ES-I3 (cell line): ENCODE measurements around the gene CCL2.

Experiments used
- H3K36me3 ChIP-seq: 2 replicates; pipeline ENCODE4 v1.6.1; 2013; ENCODE audit warnings: mild to moderate bottlenecking, low read length, control low read depth, moderate library complexity; ENCODE audit not compliant: insufficient read depth
- H3K4me1 ChIP-seq: 2 replicates; pipeline ENCODE4 v1.6.1; 2013; ENCODE audit warnings: mild to moderate bottlenecking, control low read depth, low read length; ENCODE audit not compliant: insufficient read depth
- H3K9ac ChIP-seq: 2 replicates; pipeline ENCODE4 v1.6.1; 2013; ENCODE audit warnings: low read depth, mild to moderate bottlenecking, low read length, moderate library complexity
- H3K9me3 ChIP-seq: 2 replicates; pipeline ENCODE4 v1.6.1; 2013; ENCODE audit warnings: mild to moderate bottlenecking, low read length, moderate library complexity; ENCODE audit not compliant: control insufficient read depth, insufficient read depth

Gene CCL2

GRCh38 chr17:34303606-34304005 is 48.5 kb downstream of the CCL2 start:
- no peaks in the 10 kb centered on the region for H3K36me3 ChIP-seq
- peaks cover 4% of the 10 kb centered on the region; the same call in 1 of the 2 replicates for H3K4me1 ChIP-seq
- H3K9ac ChIP-seq = no peak overlapping the region
- H3K9me3 ChIP-seq = no peaks in the 10 kb centered on the region

- Histone ChIP-seq H3K36me3 (no peaks in the 10 kb centered on the region), H3K4me1 (peaks cover 3% of the 10 kb centered on the region; the same call in 1 of the 2 replicates), H3K9ac (no peak overlapping the region), H3K9me3 (no peaks in the 10 kb centered on the region)
Measured at GRCh38 chr17:34305061-34305460, 50.0 kb downstream of the CCL2 start.

- Histone ChIP-seq H3K36me3 (no peaks in the 10 kb centered on the region), H3K9me3 (no peaks in the 10 kb centered on the region), H3K9ac (no peak overlapping the region), H3K4me1 (peaks cover 3% of the 10 kb centered on the region; the same call in 1 of the 2 replicates)
Measured at GRCh38 chr17:34305606-34306005, 50.5 kb downstream of the CCL2 start.

- H3K9ac ChIP-seq = no peak overlapping the region
- no peaks in the 10 kb centered on the region for H3K9me3 ChIP-seq
- peaks cover 3% of the 10 kb centered on the region; the same call in 1 of the 2 replicates for H3K4me1 ChIP-seq
- no peaks in the 10 kb centered on the region for H3K36me3 ChIP-seq
Measured at GRCh38 chr17:34306466-34306865, 51.4 kb downstream of the CCL2 start.
